ENCODE data around the gene DNM3.

GRCh38 chr1:172041102-172041501 is 199.8 kb downstream of the DNM3 start:
- TF ChIP-seq CTCF (IDR thresholded peaks at IDR 0.05; ENCODE audit: insufficient read depth, low read length, poor library complexity, severe bottlenecking) (no peak), EZH2phosphoT487 (conservative IDR thresholded peaks at IDR 0.05; ENCODE audit: low read length) (no peak)
